Stimulated activated CD8-positive, alpha-beta memory T cell treated with anti-CD3 and anti-CD28 coated beads, Interleukin-7, amount 100 ng/mL, for 48 hours (primary cell): Measurements from ENCODE around the gene RALB.

Experiments used
- DNase-seq, 2 donors: peaks; one replicate each; pipeline ENCODE4 v3.0.0-alpha.2; 2020; ENCODE audit warnings: low read depth in 1 of 2; ENCODE audit errors: extremely low read depth in 1 of 2

RALB gene

GRCh38 chr2:120261387-120262006, 8.8 kb downstream of the RALB start:
- DNase-seq = peak in 1 of 2 donors; percentile 73

- DNase-seq = no peak
Observed at GRCh38 chr2:120262150-120262549, 9.5 kb downstream of the RALB start.

GRCh38 chr2:120262761-120263428, 10.2 kb downstream of the RALB start:
- no peak for DNase-seq

GRCh38 chr2:120265006-120265405, 12.4 kb downstream of the RALB start:
- DNase-seq = no peak

- no peak for DNase-seq
Observed at GRCh38 chr2:120267348-120267747, 14.7 kb downstream of the RALB start.

- DNase-seq = no peak
Observed at GRCh38 chr2:120269076-120269744, 16.6 kb downstream of the RALB start.

- DNase-seq = no peak
Observed at GRCh38 chr2:120269816-120270215, 17.2 kb downstream of the RALB start.

GRCh38 chr2:120271711-120272379, 19.2 kb downstream of the RALB start:
- DNase-seq = no peak

GRCh38 chr2:120272763-120273481, 20.3 kb downstream of the RALB start:
- DNase-seq = no peak

- DNase-seq = no peak
Observed at GRCh38 chr2:120275617-120276400, 23.2 kb downstream of the RALB start.

- DNase-seq = no peak
Observed at GRCh38 chr2:120277505-120278205, 25.0 kb downstream of the RALB start.

- DNase-seq = no peak
Observed at GRCh38 chr2:120278901-120279300, 26.2 kb downstream of the RALB start.

- no peak for DNase-seq
Observed at GRCh38 chr2:120279708-120280107, 27.1 kb downstream of the RALB start.

GRCh38 chr2:120283649-120284048, 31.0 kb downstream of the RALB start:
- DNase-seq = no peak

- no peak for DNase-seq
Observed at GRCh38 chr2:120285056-120285455, 32.4 kb downstream of the RALB start.

- peak; percentile 7 to 26 for DNase-seq
Observed at GRCh38 chr2:120287183-120288015, 34.7 kb downstream of the RALB start.

- DNase-seq = no peak
Observed at GRCh38 chr2:120288016-120288373, 35.3 kb downstream of the RALB start.

GRCh38 chr2:120289221-120289906, 36.7 kb downstream of the RALB start:
- no peak for DNase-seq
